HepG2 (cell line): ENCODE measurements around the gene REPIN1. TPM values are rescaled to one million over a fixed set of nuclear protein-coding genes. Genes with fewer than 3 reads are reported as not detected.

ENCODE experiments used
- ATAC-seq: fragments of 200-7000 bp; cut with Tn5 transposase; 3 replicates; pipeline ENCODE4 v1.9.1; 2020; ENCODE audit warnings: mild to moderate bottlenecking, moderate library complexity
- BruUV-seq: library from RNA; stranded (reverse); fragments of 400-500 nt; replicated peaks from 2 replicates; lab custom pipeline; 2021; lab: Mats Ljungman, UMichigan
- CTCF ChIA-PET: fragments of 300-600 bp; formaldehyde crosslinking; extraction: SDS; loops from one replicate; lab custom pipeline; 2021; ENCODE audit warnings: low total read pairs, inconsistent platforms, low intra/inter-chr PET ratio; lab: Yijun Ruan, JAX
- POLR2A ChIA-PET: fragments of 350-600 bp; sonication (Branson Sonifier 250); formaldehyde crosslinking; loops from one replicate; lab custom pipeline; 2020; ENCODE audit warnings: antibody characterized with exemption, inconsistent platforms; lab: Yijun Ruan, JAX
- DNase-seq: peaks from one replicate; pipeline ENCODE4 v3.0.0-alpha.2; 2015; ENCODE audit warnings: low spot score
- FAIRE-seq: peaks from 3 replicates; lab custom pipeline; 2011; peaks lifted over from hg19 to GRCh38; lab: Jason Lieb, UNC
- H2AFZ ChIP-seq: one replicate; pipeline ENCODE4 v1.6.1; 2011; ENCODE audit warnings: low read length, inconsistent platforms
- H3K27ac ChIP-seq: fragments of 300-600 bp; 3 replicates; pipeline ENCODE4 v1.8.0; 2011; ENCODE audit warnings: mixed run types, mild to moderate bottlenecking, mixed read lengths, low read length, inconsistent platforms; ENCODE audit not compliant: insufficient read depth; ENCODE audit errors: extremely low read length
- H3K27me3 ChIP-seq, 2 experiments: fragments of 200-600 bp in 1 of 2; 2 replicates in 1 of 2; 3 replicates in 1 of 2; pipeline versions ENCODE4 v1.6.0 to v1.8.0; 2011; ENCODE audit warnings: low read length in 2 of 2, mild to moderate bottlenecking in 2 of 2, moderate library complexity in 2 of 2, inconsistent platforms in 1 of 2; ENCODE audit not compliant: insufficient read depth in 2 of 2, control insufficient read depth in 1 of 2
- H3K36me3 ChIP-seq, 2 experiments: fragments of 200-600 bp in 1 of 2; replicated peaks in 1 of 2; 2 replicates in 1 of 2; 3 replicates in 1 of 2; pipeline versions ENCODE4 v1.5.1 to v1.8.0; 2011; ENCODE audit warnings: low read length in 2 of 2, inconsistent platforms in 1 of 2; ENCODE audit not compliant: insufficient read depth in 2 of 2, control insufficient read depth in 1 of 2
- H3K4me1 ChIP-seq: 2 replicates; pipeline ENCODE4 v1.5.1; 2012; ENCODE audit warnings: low read length, inconsistent platforms; ENCODE audit not compliant: insufficient read depth
- H3K4me2 ChIP-seq: 2 replicates; pipeline ENCODE4 v1.6.0; 2011; ENCODE audit warnings: low read depth, low read length, inconsistent platforms
- H3K4me3 ChIP-seq, 3 experiments: fragments of 200-600 bp in 1 of 3; sonication (generic), shearing (Covaris generic) in 1 of 3; replicated peaks in 1 of 3; 2 replicates each; pipeline ENCODE4 v1.5.1; 2011 to 2016; ENCODE audit warnings: low read length in 3 of 3, inconsistent platforms in 2 of 3, low read depth in 2 of 3, mild to moderate bottlenecking in 2 of 3, control low read depth in 1 of 3, mixed read lengths in 1 of 3; ENCODE audit not compliant: insufficient read depth in 1 of 3
- H3K79me2 ChIP-seq: one replicate; pipeline ENCODE4 v1.6.1; 2011; ENCODE audit warnings: low read length, inconsistent platforms; ENCODE audit not compliant: insufficient read depth
- H3K9ac ChIP-seq: 2 replicates; pipeline ENCODE4 v1.6.0; 2011; ENCODE audit warnings: mild to moderate bottlenecking, low read depth, low read length, inconsistent platforms; ENCODE audit not compliant: insufficient read depth
- H3K9me3 ChIP-seq: 2 replicates; pipeline ENCODE4 v1.5.1; 2012; ENCODE audit warnings: mild to moderate bottlenecking, low read length
- H4K20me1 ChIP-seq: 2 replicates; pipeline ENCODE4 v1.6.0; 2011; ENCODE audit warnings: inconsistent platforms, mild to moderate bottlenecking, low read length, moderate library complexity; ENCODE audit not compliant: insufficient read depth
- BORCS8-MEF2B ChIP-seq: sonication (generic); formaldehyde crosslinking; IDR thresholded peaks from 2 replicates; pipeline ENCODE4 v1.8.0; 2022; ENCODE audit warnings: mild to moderate bottlenecking, missing genetic modification reagents
- FLYWCH1 ChIP-seq: sonication (generic); formaldehyde crosslinking; IDR thresholded peaks from 2 replicates; pipeline ENCODE4 v1.8.1; 2023; ENCODE audit warnings: mild to moderate bottlenecking, missing genetic modification reagents
- MTERF4 ChIP-seq: sonication (generic); formaldehyde crosslinking; IDR thresholded peaks from 2 replicates; pipeline ENCODE4 v1.8.0; 2023; ENCODE audit warnings: mild to moderate bottlenecking, missing genetic modification reagents
- NR1H2 ChIP-seq: sonication (generic); formaldehyde crosslinking; IDR thresholded peaks from 2 replicates; pipeline ENCODE4 v1.8.1; 2022; ENCODE audit warnings: low read depth, missing genetic modification reagents, borderline replicate concordance
- PCBP1 ChIP-seq: fragments of 200-400 bp; formaldehyde crosslinking; IDR thresholded peaks from 2 replicates; pipeline ENCODE4 v1.6.1; 2017; ENCODE audit warnings: mild to moderate bottlenecking, low read depth, low read length, borderline replicate concordance
- RARG ChIP-seq: sonication (generic); formaldehyde crosslinking; IDR thresholded peaks from 2 replicates; pipeline ENCODE4 v1.4.0; 2020; ENCODE audit warnings: low read depth, mild to moderate bottlenecking, missing genetic modification reagents
- SMYD3 ChIP-seq: sonication (generic); formaldehyde crosslinking; IDR thresholded peaks from 2 replicates; pipeline ENCODE4 v1.8.1; 2023; ENCODE audit warnings: mild to moderate bottlenecking, missing genetic modification reagents
- TARDBP ChIP-seq: sonication (generic); formaldehyde crosslinking; IDR thresholded peaks from 2 replicates; pipeline ENCODE4 v1.8.0; 2022; ENCODE audit warnings: mild to moderate bottlenecking, missing genetic modification reagents
- ZBTB42 ChIP-seq: sonication (generic); formaldehyde crosslinking; IDR thresholded peaks from 2 replicates; pipeline ENCODE4 v1.5.0; 2020; ENCODE audit warnings: mild to moderate bottlenecking, missing genetic modification reagents
- ZC3H4 ChIP-seq: sonication (generic); formaldehyde crosslinking; IDR thresholded peaks from 2 replicates; pipeline ENCODE4 v1.4.0; 2020; ENCODE audit warnings: missing genetic modification reagents, borderline replicate concordance
- ZNF749 ChIP-seq: sonication (generic); formaldehyde crosslinking; IDR thresholded peaks from 2 replicates; pipeline ENCODE4 v1.8.0; 2022; ENCODE audit warnings: mild to moderate bottlenecking, missing genetic modification reagents, moderate library complexity, borderline replicate concordance
- ZNF777 ChIP-seq: sonication (generic); formaldehyde crosslinking; IDR thresholded peaks from 2 replicates; pipeline ENCODE4 v1.4.0; 2020; ENCODE audit warnings: missing genetic modification reagents
- WGBS: methylation state at CpG from one replicate; pipeline ENCODE4 v1.1.6; 2017; ENCODE audit warnings: low lambda C conversion rate; 5-methylcytosine and 5-hydroxymethylcytosine counted together
- in situ Hi-C: cut with HindIII; loops from 2 replicates; pipeline ENCODE4 v1.10.0; 2017; ENCODE audit warnings: low pct_unique_long_range_greater_than_20kb; ENCODE audit not compliant: extremely low pct_ligation_motif_present
- intact Hi-C: fragments of 100-400 bp; cut with micrococcal nuclease; formaldehyde crosslinking; loops from one replicate; pipeline ENCODE4 v1.10.0; 2022; ENCODE audit not compliant: unreplicated experiment
- polyA plus RNA-seq, 8 experiments: library from polyadenylated mRNA; depleted of rRNA in 3 of 8; stranded (reverse) in 7 of 8; unstranded in 1 of 8; fragments of >200 nt; fragmentation: Illumina TruSeq in 4 of 8; extraction: Trizol in 4 of 8; gene quantifications; 2 replicates each; pipeline versions ENCODE4 v1.2.1 to v1.2.3, GENCODE V29; 2011 to 2016; ENCODE audit warnings: low read depth in 4 of 8, missing spikeins in 1 of 8, mixed read lengths in 1 of 8; ENCODE audit not compliant: insufficient read depth in 1 of 8
- total RNA-seq, 5 experiments: library from RNA; depleted of rRNA; stranded (reverse); fragments of >200 nt; fragmentation: Illumina TruSeq; extraction: Trizol; gene quantifications; 2 replicates each; pipeline ENCODE4 v1.2.3, GENCODE V29; 2016; ENCODE audit warnings: low read depth in 1 of 5
- TF ChIP-seq, protein P1 (sequence below): sonication (generic); formaldehyde crosslinking; conservative IDR thresholded peaks from 2 replicates; pipeline ENCODE4 v1.5.0; 2020; ENCODE audit warnings: missing genetic modification reagents
- TF ChIP-seq, protein P2 (sequence below): sonication (generic); formaldehyde crosslinking; IDR thresholded peaks from 2 replicates; pipeline ENCODE4 v1.5.0; 2020; ENCODE audit warnings: missing genetic modification reagents

Gene REPIN1
- total and polyA plus RNA-seq, 2 of the 13 experiments (the other 11 are each of a cell fraction or from before 2014, with no cell fraction given) = 69.9 to 108 TPM

- peak overlapping the region; percentile 38 for H2AFZ ChIP-seq
- H3K79me2 ChIP-seq = peaks cover 59% of the 10 kb centered on the region
- DNase-seq (no peak), FAIRE-seq (peak; percentile 54), ATAC-seq (peak; percentile 42)
- H3K36me3 ChIP-seq = peaks cover 16 to 37% of the 10 kb centered on the region in 2 experiments
- peak overlapping the region; percentile 84 for H3K27ac ChIP-seq
- peak overlapping the region; percentile 74 to 81 (median 77) for H3K4me3 ChIP-seq
- no peaks in the 10 kb centered on the region for H4K20me1 ChIP-seq
- 2% methylated on average over 16 of the region's 16 CpGs for WGBS
- ChIA-PET CTCF (no interaction called here), POLR2A (interaction anchor here (0.7 to 5.4 kb wide), 15 partner anchors 8 to 81 kb away, joined by 3 to 41 read pairs (median 6); partner anchors contain the start of genes RARRES2 and REPIN1)
- TSS peak; percentile 58 for BruUV-seq
- H3K9ac ChIP-seq = peak overlapping the region; percentile 92
- TF ChIP-seq ZC3H4 = 0 out of 2 replicates have a peak, but pooled peaks have one; percentile 55
- TF ChIP-seq FLYWCH1 (CRISPR knock-in tag) = 0 out of 2 replicates have a peak, but pooled peaks have one; percentile 85
- TF ChIP-seq ZNF777 (CRISPR knock-in tag) = no peak
- TF ChIP-seq ZBTB42 = 0 out of 2 replicates have a peak, but pooled peaks have one; percentile 10
- peak; percentile 42; the same call in 1 of the 2 replicates for TF ChIP-seq RARG
- peak; percentile 7; the same call in 1 of the 2 replicates for TF ChIP-seq MTERF4
- 0 out of 2 replicates have a peak, but pooled peaks have one; percentile 20 for TF ChIP-seq TARDBP (CRISPR knock-in tag)
- TF ChIP-seq SMYD3 (CRISPR knock-in tag) = 0 out of 2 replicates have a peak, but pooled peaks have one; percentile 21
- no peak for TF ChIP-seq NR1H2 (CRISPR knock-in tag)
- no peak for TF ChIP-seq PCBP1
- TF ChIP-seq, protein P1, sequence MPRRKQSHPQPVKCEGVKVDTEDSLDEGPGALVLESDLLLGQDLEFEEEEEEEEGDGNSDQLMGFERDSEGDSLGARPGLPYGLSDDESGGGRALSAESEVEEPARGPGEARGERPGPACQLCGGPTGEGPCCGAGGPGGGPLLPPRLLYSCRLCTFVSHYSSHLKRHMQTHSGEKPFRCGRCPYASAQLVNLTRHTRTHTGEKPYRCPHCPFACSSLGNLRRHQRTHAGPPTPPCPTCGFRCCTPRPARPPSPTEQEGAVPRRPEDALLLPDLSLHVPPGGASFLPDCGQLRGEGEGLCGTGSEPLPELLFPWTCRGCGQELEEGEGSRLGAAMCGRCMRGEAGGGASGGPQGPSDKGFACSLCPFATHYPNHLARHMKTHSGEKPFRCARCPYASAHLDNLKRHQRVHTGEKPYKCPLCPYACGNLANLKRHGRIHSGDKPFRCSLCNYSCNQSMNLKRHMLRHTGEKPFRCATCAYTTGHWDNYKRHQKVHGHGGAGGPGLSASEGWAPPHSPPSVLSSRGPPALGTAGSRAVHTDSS (CRISPR knock-in tag) = no peak
- 0 out of 2 replicates have a peak, but pooled peaks have one; percentile 2 for TF ChIP-seq ZNF749 (CRISPR knock-in tag)
- TF ChIP-seq, protein P2, sequence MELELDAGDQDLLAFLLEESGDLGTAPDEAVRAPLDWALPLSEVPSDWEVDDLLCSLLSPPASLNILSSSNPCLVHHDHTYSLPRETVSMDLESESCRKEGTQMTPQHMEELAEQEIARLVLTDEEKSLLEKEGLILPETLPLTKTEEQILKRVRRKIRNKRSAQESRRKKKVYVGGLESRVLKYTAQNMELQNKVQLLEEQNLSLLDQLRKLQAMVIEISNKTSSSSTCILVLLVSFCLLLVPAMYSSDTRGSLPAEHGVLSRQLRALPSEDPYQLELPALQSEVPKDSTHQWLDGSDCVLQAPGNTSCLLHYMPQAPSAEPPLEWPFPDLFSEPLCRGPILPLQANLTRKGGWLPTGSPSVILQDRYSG (CRISPR knock-in tag) = 0 out of 2 replicates have a peak, but pooled peaks have one; percentile 9
- 0 out of 2 replicates have a peak, but pooled peaks have one; percentile 34 for TF ChIP-seq BORCS8-MEF2B (CRISPR knock-in tag)
- peaks cover 54% of the 10 kb centered on the region for H3K4me1 ChIP-seq
- no peaks in the 10 kb centered on the region; a peak in 1 of 5 replicates for H3K27me3 ChIP-seq
- intact Hi-C loops (loop anchor here (1.0 to 5.0 kb wide), 2 partner anchors 33 to 65 kb away; no protein-coding TSS in a partner anchor), in situ Hi-C loops (no loop called here)
- H3K4me2 ChIP-seq = peak overlapping the region; percentile 96
- H3K9me3 ChIP-seq = no peaks in the 10 kb centered on the region
Measured at GRCh38 chr7:150323682-150324372, 44.8 kb upstream of the REPIN1 start.
